Adrenal gland (tissue), 19 donors: ENCODE results near the gene CIRBP. TPM values are rescaled to one million over a fixed set of nuclear protein-coding genes. Genes with fewer than 3 reads are reported as not detected.

Source experiments
- DNase-seq, 7 donors: peaks; one replicate each; pipeline ENCODE4 v3.0.0-alpha.2; 2019 to 2020
- H3K27ac ChIP-seq, 5 donors: fragments of 200-600 bp; sonication (generic) in 4 of 5; 1 replicate in 3 of 5; 2 replicates in 2 of 5; pipeline versions ENCODE4 v1.5.1 to v1.8.0; 2016 to 2020; ENCODE audit warnings: mild to moderate bottlenecking in 1 of 5
- H3K27me3 ChIP-seq: fragments of 200-600 bp; 2 replicates; pipeline ENCODE4 v1.8.0; 2021
- H3K36me3 ChIP-seq, 2 donors: fragments of 200-600 bp; replicated peaks in 1 of 2; 1 replicate in 1 of 2; 2 replicates in 1 of 2; pipeline versions ENCODE4 v1.5.1 to v1.8.0; 2018 to 2022
- H3K4me1 ChIP-seq, 2 donors: fragments of 200-600 bp; replicated peaks in 1 of 2; 1 replicate in 1 of 2; 2 replicates in 1 of 2; pipeline versions ENCODE4 v1.5.1 to v1.8.0; 2018 to 2021
- H3K4me3 ChIP-seq, 4 donors: fragments of 200-600 bp; sonication (generic) in 3 of 4; one replicate each; pipeline ENCODE4 v1.5.1; 2016 to 2018
- H3K9me3 ChIP-seq, 3 donors: fragments of 200-600 bp; sonication (generic) in 1 of 3; replicated peaks in 1 of 3; 1 replicate in 2 of 3; 2 replicates in 1 of 3; pipeline versions ENCODE4 v1.5.1 to v1.8.0; 2016 to 2021
- POLR2A ChIP-seq, 2 donors: fragments of 450-650 bp; IDR thresholded peaks; one replicate each; pipeline ENCODE4 v1.6.1; 2017; ENCODE audit warnings: antibody characterized with exemption in 2 of 2, mild to moderate bottlenecking in 2 of 2, moderate library complexity in 1 of 2
- WGBS, 4 donors: extraction: QIAGEN DNeasy Blood & Tissue Kit in 2 of 4; methylation state at CpG; one replicate each; pipeline versions ENCODE4 v1.1.5 to v1.1.7; 2013 to 2017; 5-methylcytosine and 5-hydroxymethylcytosine counted together
- intact Hi-C, 2 donors: fragments of 100-400 bp; cut with DNase I; formaldehyde crosslinking; loops; one replicate each; pipeline versions ENCODE4 v1.14.1 to v1.15.0; 2022 to 2023
- long read RNA-seq, 10 donors: library from polyadenylated mRNA in 3 of 10; unstranded in 2 of 10; stranded (forward) in 1 of 10; transcript quantifications; one replicate each; pipeline ENCODE4 v2.0.0 and lab custom pipeline, GENCODE V29; 2021 to 2026
- polyA plus RNA-seq, 3 donors: library from polyadenylated mRNA; stranded (reverse); fragments of 200-250 nt in 2 of 3; fragments of 350-450 nt in 1 of 3; fragmentation: Illumina TruSeq in 1 of 3; extraction: RNeasy Lipid Tissue Mini Kit (QIAGEN cat#74804) in 1 of 3; gene quantifications; one replicate each; pipeline ENCODE4 v1.2.3, GENCODE V29; 2013 to 2014
- total RNA-seq, 9 donors: library from RNA; depleted of rRNA in 4 of 9; stranded (reverse); fragments of >200 nt in 4 of 9; fragments of 120-200 nt in 1 of 9; fragmentation: NEBNext Ultra II Directional in 1 of 9; extraction: Animal tissue kit (Norgen Biotek cat#: 25700) in 1 of 9; gene quantifications; one replicate each; pipeline versions ENCODE4 v1.1.0 to v1.2.4, GENCODE V29; 2013 to 2023
- TF ChIP-seq, protein P1 (sequence below), 6 experiments: fragments of 450-650 bp in 4 of 6; fragments of 200-600 bp in 2 of 6; sonication (generic) in 1 of 6; IDR thresholded peaks; 1 replicate in 5 of 6; 2 replicates in 1 of 6; pipeline versions ENCODE4 v1.5.1 to v1.8.0; 2016 to 2021; ENCODE audit warnings: antibody characterized with exemption in 6 of 6, mild to moderate bottlenecking in 2 of 6, moderate library complexity in 1 of 6
- donor health status: healthy with polysubstance abuse.
- donor health status: Bipolar disorder and iron deficiency.
- donor health status: DM: yes; HTN: yes; CAD: no.
- donor health status: DM: no; HTN: no; CAD: no.
- donor health status: DM: no; HTN: no; CAD: no.
- donor health status: DM: yes; HTN: yes; CAD: no.

The CIRBP gene
- 1,000 to 10,000 TPM in 1 of 9 donors, 100 to 1,000 TPM in 8; 317 to 1,164 (median 674) TPM for total RNA-seq
- 100 to 1,000 TPM; 360 to 990 (median 737) TPM for polyA plus RNA-seq
- long read RNA-seq, donor 1, transcript CIRBP-210 (8 exons, 938 nt) = minor isoform, 13 of 251 reads
- long read RNA-seq, donor 1, transcript CIRBP-234 (4 exons, 587 nt) = minor isoform, 12 of 251 reads
- long read RNA-seq, donor 1, transcript CIRBP-201 (7 exons, 1,328 nt) = major isoform, 61 of 251 reads
- long read RNA-seq, donor 1, transcript CIRBP-245 (2 exons, 1,044 nt) = minor isoform, 26 of 251 reads
- long read RNA-seq, donor 1, partial matches to known transcripts = 123 of 251 reads
- long read RNA-seq, donor 1, other reads (novel, unspliced or antisense) = 5 of 251 reads
- long read RNA-seq, donor 2, transcript CIRBP-201 (7 exons, 1,328 nt) = major isoform, 45 of 199 reads
- long read RNA-seq, donor 2, transcript CIRBP-246 (6 exons, 1,043 nt) = minor isoform, 6 of 199 reads
- long read RNA-seq, donor 2, transcript CIRBP-210 (8 exons, 938 nt) = minor isoform, 9 of 199 reads
- long read RNA-seq, donor 2, transcript CIRBP-245 (2 exons, 1,044 nt) = minor isoform, 18 of 199 reads
- long read RNA-seq, donor 2, partial matches to known transcripts = 112 of 199 reads
- long read RNA-seq, donor 2, other reads (novel, unspliced or antisense) = 0 of 199 reads
- long read RNA-seq, donor 3, transcript CIRBP-234 (4 exons, 587 nt) = minor isoform, 8 of 91 reads
- long read RNA-seq, donor 3, transcript CIRBP-201 (7 exons, 1,328 nt) = major isoform, 66 of 91 reads
- long read RNA-seq, donor 3, transcript CIRBP-210 (8 exons, 938 nt) = minor isoform, 9 of 91 reads
- long read RNA-seq, donor 3, partial matches to known transcripts = 0 of 91 reads
- long read RNA-seq, donor 3, other reads (novel, unspliced or antisense) = 0 of 91 reads
- long read RNA-seq, donor 4, transcript CIRBP-210 (8 exons, 938 nt) = minor isoform, 22 of 544 reads
- long read RNA-seq, donor 4, transcript CIRBP-246 (6 exons, 1,043 nt) = minor isoform, 8 of 544 reads
- long read RNA-seq, donor 4, transcript CIRBP-201 (7 exons, 1,328 nt) = major isoform, 463 of 544 reads
- long read RNA-seq, donor 4, partial matches to known transcripts = 13 of 544 reads
- long read RNA-seq, donor 4, other reads (novel, unspliced or antisense) = 30 of 544 reads
- long read RNA-seq, donor 5, transcript CIRBP-201 (7 exons, 1,328 nt) = major isoform, 511 of 863 reads
- long read RNA-seq, donor 5, transcript CIRBP-245 (2 exons, 1,044 nt) = minor isoform, 9 of 863 reads
- long read RNA-seq, donor 5, transcript CIRBP-210 (8 exons, 938 nt) = minor isoform, 57 of 863 reads
- long read RNA-seq, donor 5, transcript CIRBP-246 (6 exons, 1,043 nt) = minor isoform, 36 of 863 reads
- long read RNA-seq, donor 5, partial matches to known transcripts = 37 of 863 reads
- long read RNA-seq, donor 5, other reads (novel, unspliced or antisense) = 198 of 863 reads
- long read RNA-seq, donor 6, transcript CIRBP-210 (8 exons, 938 nt) = minor isoform, 26 of 614 reads
- long read RNA-seq, donor 6, transcript CIRBP-245 (2 exons, 1,044 nt) = minor isoform, 6 of 614 reads
- long read RNA-seq, donor 6, transcript CIRBP-246 (6 exons, 1,043 nt) = minor isoform, 13 of 614 reads
- long read RNA-seq, donor 6, transcript CIRBP-201 (7 exons, 1,328 nt) = major isoform, 504 of 614 reads
- long read RNA-seq, donor 6, partial matches to known transcripts = 13 of 614 reads
- long read RNA-seq, donor 6, other reads (novel, unspliced or antisense) = 48 of 614 reads
- long read RNA-seq, donor 7, transcript CIRBP-201 (7 exons, 1,328 nt) = major isoform, 40 of 79 reads
- long read RNA-seq, donor 7, transcript CIRBP-246 (6 exons, 1,043 nt) = minor isoform, 9 of 79 reads
- long read RNA-seq, donor 7, transcript CIRBP-245 (2 exons, 1,044 nt) = minor isoform, 9 of 79 reads
- long read RNA-seq, donor 7, transcript CIRBP-234 (4 exons, 587 nt) = minor isoform, 12 of 79 reads
- long read RNA-seq, donor 7, partial matches to known transcripts = 5 of 79 reads
- long read RNA-seq, donor 7, other reads (novel, unspliced or antisense) = 0 of 79 reads
- long read RNA-seq, donor 8, transcript CIRBP-234 (4 exons, 587 nt) = minor isoform, 13 of 321 reads
- long read RNA-seq, donor 8, transcript CIRBP-245 (2 exons, 1,044 nt) = minor isoform, 15 of 321 reads
- long read RNA-seq, donor 8, transcript CIRBP-201 (7 exons, 1,328 nt) = major isoform, 95 of 321 reads
- long read RNA-seq, donor 8, transcript CIRBP-210 (8 exons, 938 nt) = minor isoform, 13 of 321 reads
- long read RNA-seq, donor 8, partial matches to known transcripts = 163 of 321 reads
- long read RNA-seq, donor 8, other reads (novel, unspliced or antisense) = 11 of 321 reads
- long read RNA-seq, donor 9, transcript CIRBP-210 (8 exons, 938 nt) = minor isoform, 5 of 110 reads
- long read RNA-seq, donor 9, transcript CIRBP-246 (6 exons, 1,043 nt) = minor isoform, 8 of 110 reads
- long read RNA-seq, donor 9, transcript CIRBP-201 (7 exons, 1,328 nt) = major isoform, 61 of 110 reads
- long read RNA-seq, donor 9, transcript CIRBP-245 (2 exons, 1,044 nt) = minor isoform, 10 of 110 reads
- long read RNA-seq, donor 9, partial matches to known transcripts = 17 of 110 reads
- long read RNA-seq, donor 9, other reads (novel, unspliced or antisense) = 0 of 110 reads
- long read RNA-seq, donor 10, transcript CIRBP-245 (2 exons, 1,044 nt) = minor isoform, 9 of 83 reads
- long read RNA-seq, donor 10, transcript CIRBP-201 (7 exons, 1,328 nt) = major isoform, 54 of 83 reads
- long read RNA-seq, donor 10, partial matches to known transcripts = 6 of 83 reads
- long read RNA-seq, donor 10, other reads (novel, unspliced or antisense) = 0 of 83 reads

DNA sequence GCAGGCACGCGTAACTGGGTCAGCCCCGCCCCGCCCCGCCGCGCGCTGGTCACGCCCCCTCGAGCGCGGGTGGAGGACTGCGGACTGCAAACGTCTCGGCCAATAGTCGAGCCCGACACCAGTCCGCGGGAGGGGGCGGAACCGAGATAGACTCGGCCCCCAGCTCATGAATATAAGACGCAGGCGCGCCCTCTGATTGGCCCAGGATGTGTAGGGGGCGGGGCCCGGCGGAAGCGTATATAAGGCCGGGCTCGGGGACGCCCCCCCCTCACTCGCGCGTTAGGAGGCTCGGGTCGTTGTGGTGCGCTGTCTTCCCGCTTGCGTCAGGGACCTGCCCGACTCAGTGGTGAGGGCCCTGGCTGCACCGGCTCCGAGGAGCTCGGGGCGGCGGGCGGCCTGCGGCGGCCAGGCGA lies at the start of gene CIRBP:
TSS of gene CIRBP (plus strand) at position 268 of the 413 bp plus-strand sequence. CDS start 1,602 bp downstream, outside the sequence.
- H3K27ac ChIP-seq = peak within 1 kb of the TSS; percentile 89 to 100 (median 99)
- H3K4me1 ChIP-seq = peaks cover 56 to 81% of the 10 kb centered on the region in 2 donors
- DNase-seq = peak; percentile 100
- TF ChIP-seq, protein P1, sequence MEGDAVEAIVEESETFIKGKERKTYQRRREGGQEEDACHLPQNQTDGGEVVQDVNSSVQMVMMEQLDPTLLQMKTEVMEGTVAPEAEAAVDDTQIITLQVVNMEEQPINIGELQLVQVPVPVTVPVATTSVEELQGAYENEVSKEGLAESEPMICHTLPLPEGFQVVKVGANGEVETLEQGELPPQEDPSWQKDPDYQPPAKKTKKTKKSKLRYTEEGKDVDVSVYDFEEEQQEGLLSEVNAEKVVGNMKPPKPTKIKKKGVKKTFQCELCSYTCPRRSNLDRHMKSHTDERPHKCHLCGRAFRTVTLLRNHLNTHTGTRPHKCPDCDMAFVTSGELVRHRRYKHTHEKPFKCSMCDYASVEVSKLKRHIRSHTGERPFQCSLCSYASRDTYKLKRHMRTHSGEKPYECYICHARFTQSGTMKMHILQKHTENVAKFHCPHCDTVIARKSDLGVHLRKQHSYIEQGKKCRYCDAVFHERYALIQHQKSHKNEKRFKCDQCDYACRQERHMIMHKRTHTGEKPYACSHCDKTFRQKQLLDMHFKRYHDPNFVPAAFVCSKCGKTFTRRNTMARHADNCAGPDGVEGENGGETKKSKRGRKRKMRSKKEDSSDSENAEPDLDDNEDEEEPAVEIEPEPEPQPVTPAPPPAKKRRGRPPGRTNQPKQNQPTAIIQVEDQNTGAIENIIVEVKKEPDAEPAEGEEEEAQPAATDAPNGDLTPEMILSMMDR (IDR thresholded peaks at IDR 0.05) = no peak
- TF ChIP-seq POLR2A (IDR thresholded peaks at IDR 0.05) = peak; percentile 97 to 99
- intact Hi-C loops = loop anchor here in 1 of 2 donors (2.0 kb wide), 1 partner anchor 24 kb away; no protein-coding TSS in a partner anchor
- peak within 1 kb of the TSS; percentile 36 to 84 (median 56) for H3K4me3 ChIP-seq
- WGBS, 4 donors = 0 to 1% (median 0%) methylated on average over 18 to 50 of the region's 50 CpGs; no CpG with 5 or more reads in 1 of the 4 donors
- H3K36me3 ChIP-seq = peaks cover 0 to 36% of the 10 kb centered on the region in 2 donors
- no peaks in the 10 kb centered on the region for H3K27me3 ChIP-seq
- H3K9me3 ChIP-seq = no peaks in the 10 kb centered on the region

DNA sequence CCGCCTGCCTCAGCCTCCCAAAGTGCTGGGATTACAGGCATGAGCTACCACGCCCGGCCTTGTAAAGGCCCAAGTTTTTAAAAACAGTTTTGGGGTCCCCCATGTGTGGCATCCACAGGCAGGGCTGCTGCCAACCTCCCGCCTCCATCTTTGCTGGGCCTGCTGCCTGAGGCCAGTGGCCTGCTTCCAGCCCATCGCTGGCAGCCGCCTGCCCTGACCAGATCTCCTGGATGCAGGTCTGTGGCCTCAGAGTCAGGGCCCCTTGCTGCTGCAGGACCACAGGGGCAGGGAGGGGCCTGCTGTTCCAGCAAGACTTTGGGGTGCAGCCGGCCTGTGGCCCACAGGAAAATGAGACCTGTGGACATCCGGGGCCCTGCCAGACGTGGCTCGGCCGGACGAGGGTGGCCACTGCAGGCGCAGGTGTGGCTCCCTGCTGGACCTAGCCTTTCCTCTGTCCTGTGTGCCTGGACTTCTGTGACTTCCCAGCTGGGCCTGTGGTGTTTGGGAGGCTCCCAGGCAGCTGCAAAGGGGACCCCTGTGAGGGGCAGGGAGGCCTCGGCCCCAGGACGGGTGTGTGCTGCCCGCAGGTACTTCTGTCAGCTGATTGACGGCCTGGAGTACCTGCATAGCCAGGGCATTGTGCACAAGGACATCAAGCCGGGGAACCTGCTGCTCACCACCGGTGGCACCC lies 49.2 kb upstream of the CIRBP start:
- Histone ChIP-seq H3K4me3 (no peak overlapping the region), H3K4me1 (peaks cover 23 to 64% of the 10 kb centered on the region in 2 donors), H3K9me3 (no peaks in the 10 kb centered on the region), H3K27me3 (no peaks in the 10 kb centered on the region), H3K36me3 (peaks cover 0 to 50% of the 10 kb centered on the region in 2 donors), H3K27ac (peak overlapping the region in 1 of 5 donors; percentile 66)
- intact Hi-C loops = no loop called here
- DNase-seq = no peak
- TF ChIP-seq, protein P1 (IDR thresholded peaks at IDR 0.05) = no peak
- TF ChIP-seq POLR2A (IDR thresholded peaks at IDR 0.05) = no peak
- WGBS, 4 donors = 81 to 95% (median 88%) methylated on average over 6 to 19 of the region's 19 CpGs
